Smooth muscle cell (in vitro differentiated cells): ENCODE data around the gene LRP8. TPM values are rescaled to one million over a fixed set of nuclear protein-coding genes. Genes with fewer than 3 reads are reported as not detected.

Experiments used
- DNase-seq: peaks from one replicate; lab custom pipeline; 2025; ENCODE audit not compliant: unreplicated experiment; lab: John Stamatoyannopoulos, UW
- H2AFZ ChIP-seq: fragments of 200-600 bp; sonication (generic); 2 replicates; pipeline ENCODE4 v1.6.0; 2016; ENCODE audit warnings: antibody characterized with exemption, low read depth, mild to moderate bottlenecking
- H3F3A ChIP-seq: fragments of 200-600 bp; sonication (generic); 2 replicates; pipeline ENCODE4 v1.6.0; 2017; ENCODE audit warnings: antibody characterized with exemption, low read depth
- H3K27ac ChIP-seq: fragments of 200-600 bp; sonication (generic); 2 replicates; pipeline ENCODE4 v1.5.1; 2016; ENCODE audit warnings: low read depth, mild to moderate bottlenecking
- H3K27me3 ChIP-seq: fragments of 200-600 bp; sonication (generic); 2 replicates; pipeline ENCODE4 v1.6.1; 2016; ENCODE audit warnings: low read depth, mild to moderate bottlenecking
- H3K36me3 ChIP-seq: fragments of 200-600 bp; sonication (generic); 2 replicates; pipeline ENCODE4 v1.5.1; 2016; ENCODE audit warnings: low read depth
- H3K4me1 ChIP-seq: fragments of 200-600 bp; sonication (generic); 2 replicates; pipeline ENCODE4 v1.5.1; 2016; ENCODE audit warnings: low read depth
- H3K4me2 ChIP-seq: fragments of 200-600 bp; sonication (generic); 2 replicates; pipeline ENCODE4 v1.6.0; 2016; ENCODE audit warnings: mild to moderate bottlenecking
- H3K4me3 ChIP-seq: fragments of 200-600 bp; sonication (generic); 2 replicates; pipeline ENCODE4 v1.5.1; 2016; ENCODE audit warnings: mild to moderate bottlenecking
- H3K79me2 ChIP-seq: fragments of 200-600 bp; sonication (generic); 2 replicates; pipeline ENCODE4 v1.6.0; 2016; ENCODE audit warnings: low read depth, mild to moderate bottlenecking
- H3K9ac ChIP-seq: fragments of 200-600 bp; sonication (generic); 2 replicates; pipeline ENCODE4 v1.6.0; 2016; ENCODE audit warnings: low read depth
- H3K9me3 ChIP-seq: fragments of 200-600 bp; sonication (generic); replicated peaks from 2 replicates; pipeline ENCODE4 v1.5.1; 2016; ENCODE audit warnings: low read depth
- H4K20me1 ChIP-seq: fragments of 200-600 bp; sonication (generic); 2 replicates; pipeline ENCODE4 v1.6.0; 2016; ENCODE audit warnings: low read depth
- CTCF ChIP-seq: fragments of 200-600 bp; sonication (generic); IDR thresholded peaks from 2 replicates; pipeline ENCODE4 v1.5.1; 2017; ENCODE audit warnings: borderline replicate concordance, mild to moderate bottlenecking, antibody characterized with exemption; ENCODE audit not compliant: insufficient read depth, poor library complexity, severe bottlenecking
- WGBS: methylation state at CpG from one replicate; pipeline ENCODE4 v1.1.7; 2016; ENCODE audit warnings: low lambda C conversion rate; 5-methylcytosine and 5-hydroxymethylcytosine counted together
- polyA plus RNA-seq: library from polyadenylated mRNA; unstranded; fragments of >200 nt; fragmentation: Nextera tagmentation; extraction: Ambion mirVana; gene quantifications from 2 replicates; pipeline ENCODE4 v1.2.1, GENCODE V29; 2016
- total RNA-seq: library from RNA; depleted of rRNA; stranded (reverse); fragments of >200 nt; gene quantifications from 2 replicates; pipeline ENCODE4 v1.2.3, GENCODE V29; 2014

Gene LRP8
- total and polyA plus RNA-seq, 2 experiments from 2014 or later: 5.6 to 8.1 TPM

- no peak overlapping the region for H3K4me3 ChIP-seq
- no peaks in the 10 kb centered on the region for H4K20me1 ChIP-seq
- H3K79me2 ChIP-seq: no peaks in the 10 kb centered on the region
- no peaks in the 10 kb centered on the region for H3F3A ChIP-seq
- DNase-seq: no peak
- no peaks in the 10 kb centered on the region for H3K27me3 ChIP-seq
- H3K9ac ChIP-seq: no peak overlapping the region
- no peak overlapping the region for H3K27ac ChIP-seq
- peaks cover 3% of the 10 kb centered on the region for H3K4me1 ChIP-seq
- no peak for TF ChIP-seq CTCF
- no peak overlapping the region for H3K4me2 ChIP-seq
- H3K36me3 ChIP-seq: no peaks in the 10 kb centered on the region
- WGBS: 98% methylated on average over 11 of the region's 11 CpGs
- H2AFZ ChIP-seq: no peak overlapping the region
- H3K9me3 ChIP-seq: no peaks in the 10 kb centered on the region
These were observed 4.6 kb downstream of the LRP8 start for GRCh38 chr1:53323316-53323715.

- H3K4me1 ChIP-seq: no peaks in the 10 kb centered on the region
- no peaks in the 10 kb centered on the region for H4K20me1 ChIP-seq
- H3K27ac ChIP-seq: no peak overlapping the region
- no peak for DNase-seq
- H3F3A ChIP-seq: no peaks in the 10 kb centered on the region
- no peaks in the 10 kb centered on the region for H3K79me2 ChIP-seq
- no peaks in the 10 kb centered on the region for H3K27me3 ChIP-seq
- no peak overlapping the region for H3K4me2 ChIP-seq
- H3K4me3 ChIP-seq: no peak overlapping the region
- no peaks in the 10 kb centered on the region for H3K36me3 ChIP-seq
- H3K9me3 ChIP-seq: no peaks in the 10 kb centered on the region
- 84% methylated on average over 11 of the region's 11 CpGs for WGBS
- H2AFZ ChIP-seq: no peak overlapping the region
- H3K9ac ChIP-seq: no peak overlapping the region
- TF ChIP-seq CTCF: no peak
These were observed 5.9 kb downstream of the LRP8 start for GRCh38 chr1:53321776-53322602.

GRCh38 chr1:53321366-53321765 is 6.5 kb downstream of the LRP8 start:
- Histone ChIP-seq H2AFZ (no peak overlapping the region), H3K27ac (no peak overlapping the region), H3K79me2 (no peaks in the 10 kb centered on the region), H3K4me1 (peaks cover 6% of the 10 kb centered on the region), H3K9me3 (no peaks in the 10 kb centered on the region), H3K9ac (no peak overlapping the region), H3K36me3 (no peaks in the 10 kb centered on the region), H3F3A (no peaks in the 10 kb centered on the region), H3K4me3 (no peak overlapping the region), H3K4me2 (no peak overlapping the region), H3K27me3 (no peaks in the 10 kb centered on the region), H4K20me1 (no peaks in the 10 kb centered on the region)
- no peak for DNase-seq
- 82% methylated on average over 5 of the region's 5 CpGs for WGBS
- no peak for TF ChIP-seq CTCF

- Histone ChIP-seq H3K9me3 (no peaks in the 10 kb centered on the region), H3K9ac (no peak overlapping the region), H3K27me3 (no peaks in the 10 kb centered on the region), H3K4me3 (no peak overlapping the region), H3K27ac (no peak overlapping the region), H3K4me2 (no peak overlapping the region), H2AFZ (no peak overlapping the region), H3F3A (no peaks in the 10 kb centered on the region), H3K79me2 (no peaks in the 10 kb centered on the region), H3K36me3 (no peaks in the 10 kb centered on the region), H3K4me1 (peaks cover 8% of the 10 kb centered on the region), H4K20me1 (no peaks in the 10 kb centered on the region)
- TF ChIP-seq CTCF: no peak
- WGBS: 96% methylated on average over 7 of the region's 7 CpGs
- DNase-seq: no peak
These were observed 7.2 kb downstream of the LRP8 start for GRCh38 chr1:53320646-53321045.
